Transverse colon (tissue), 4 donors: Measurements from ENCODE around the gene GAS2L1. TPM values are rescaled to one million over a fixed set of nuclear protein-coding genes. Genes with fewer than 3 reads are reported as not detected.

Experiments used
- DNase-seq: peaks from one replicate; pipeline ENCODE4 v3.0.0-alpha.2; 2019
- H3K27ac ChIP-seq, 4 donors: fragments of 200-600 bp; sonication (generic); 2 replicates each; pipeline ENCODE4 v1.5.1; 2016 to 2018; ENCODE audit warnings: inconsistent platforms in 4 of 4
- H3K27me3 ChIP-seq: fragments of 200-600 bp; sonication (generic); 2 replicates; pipeline ENCODE4 v1.5.1; 2017; ENCODE audit warnings: inconsistent platforms
- H3K36me3 ChIP-seq, 4 donors: fragments of 200-600 bp; sonication (generic); 2 replicates each; pipeline ENCODE4 v1.5.1; 2017 to 2019; ENCODE audit warnings: inconsistent platforms in 4 of 4
- H3K4me1 ChIP-seq, 4 donors: fragments of 200-600 bp; sonication (generic); 2 replicates each; pipeline ENCODE4 v1.5.1; 2017 to 2020; ENCODE audit warnings: inconsistent platforms in 4 of 4
- H3K4me3 ChIP-seq, 4 donors: fragments of 200-600 bp; sonication (generic); 1 replicate in 1 of 4; 2 replicates in 3 of 4; pipeline versions ENCODE4 v1.5.1 to v1.6.1; 2017 to 2019; ENCODE audit warnings: inconsistent platforms in 4 of 4
- H3K9me3 ChIP-seq, 2 donors: fragments of 200-600 bp; sonication (generic); 2 replicates each; pipeline ENCODE4 v1.5.1; 2017 to 2019; ENCODE audit warnings: inconsistent platforms in 2 of 2
- EP300 ChIP-seq: sonication (generic); formaldehyde crosslinking; IDR thresholded peaks from one replicate; pipeline ENCODE4 v1.6.1; 2017; ENCODE audit warnings: antibody characterized with exemption, low read depth
- POLR2A ChIP-seq: fragments of 450-650 bp; IDR thresholded peaks from one replicate; pipeline ENCODE4 v1.6.1; 2016; ENCODE audit warnings: antibody characterized with exemption, mild to moderate bottlenecking, moderate library complexity
- POLR2AphosphoS5 ChIP-seq, 3 donors: sonication (generic); formaldehyde crosslinking; IDR thresholded peaks; one replicate each; pipeline ENCODE4 v1.6.1; 2016; ENCODE audit warnings: antibody characterized with exemption in 3 of 3
- WGBS, 2 donors: methylation state at CpG; one replicate each; pipeline ENCODE4 v1.1.5; 2018; ENCODE audit warnings: low coverage in 1 of 2; 5-methylcytosine and 5-hydroxymethylcytosine counted together
- in situ Hi-C, 4 donors: fragments of 200-750 bp; cut with MboI; loops; one replicate each; pipeline versions ENCODE4 v1.15.0 to v1.15.1; 2017; ENCODE audit warnings: low sequenced_read_pairs in 3 of 4, low pct_ligation_motif_present in 1 of 4, low pct_unique_long_range_greater_than_20kb in 1 of 4
- intact Hi-C: fragments of 100-400 bp; cut with DNase I; formaldehyde crosslinking; loops from one replicate; pipeline ENCODE4 v1.15.1; 2023; ENCODE audit warnings: low total_unique reads
- total RNA-seq, 4 donors: library from RNA; depleted of rRNA; stranded (reverse); fragments of >200 nt; gene quantifications; one replicate each; pipeline ENCODE4 v1.1.0, GENCODE V29; 2016
- TF ChIP-seq, protein P1 (sequence below), 5 experiments: fragments of 200-600 bp in 3 of 5; fragments of 450-650 bp in 2 of 5; sonication (generic) in 3 of 5; IDR thresholded peaks; 1 replicate in 2 of 5; 2 replicates in 3 of 5; pipeline ENCODE4 v1.5.1; 2016 to 2017; ENCODE audit warnings: antibody characterized with exemption in 5 of 5, inconsistent platforms in 3 of 5, mild to moderate bottlenecking in 2 of 5, moderate library complexity in 1 of 5

GAS2L1 gene
- total RNA-seq, 4 donors from 2014 or later: 21.1 to 81.0 (median 43.6) TPM

DNA sequence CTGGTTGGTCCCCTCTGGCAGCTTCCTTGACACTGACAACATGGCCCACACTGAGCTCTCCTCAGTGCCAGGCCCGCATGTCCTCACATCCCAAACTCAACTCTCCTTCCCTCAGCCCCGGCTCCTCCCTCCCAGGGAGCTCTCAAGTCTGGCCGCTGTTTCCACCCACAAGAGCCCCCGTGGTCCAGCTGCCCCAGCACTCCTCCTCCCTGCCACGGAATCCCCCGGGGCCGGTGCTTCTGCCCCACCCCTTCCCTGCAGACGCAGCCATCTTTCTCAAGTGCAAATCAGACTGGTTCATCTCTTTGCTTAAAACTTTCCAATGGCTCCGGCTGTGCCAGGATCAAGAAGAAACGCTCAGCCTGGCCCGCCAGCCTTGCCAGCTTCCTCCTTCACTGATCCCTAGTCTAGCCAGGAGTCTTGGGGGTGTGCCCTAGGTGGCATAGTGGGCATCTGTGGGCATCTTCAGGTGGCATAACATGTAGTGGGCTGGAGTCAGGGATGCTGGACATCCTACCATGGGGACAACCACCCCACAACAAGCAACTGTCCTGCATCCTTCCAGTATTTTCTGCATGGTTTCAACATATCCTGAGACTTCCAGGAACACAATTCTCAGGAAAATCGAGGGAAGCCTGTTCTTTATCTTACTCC is 31.3 kb downstream of the GAS2L1 start:
- in situ Hi-C loops: no loop called here
- no peak for DNase-seq
- H3K4me1 ChIP-seq: no peaks in the 10 kb centered on the region
- 88 to 100% methylated on average over 3 to 12 of the region's 12 CpGs for WGBS, 2 donors
- TF ChIP-seq POLR2A: no peak
- TF ChIP-seq POLR2AphosphoS5 (IDR thresholded peaks at IDR 0.05): no peak
- TF ChIP-seq, protein P1, sequence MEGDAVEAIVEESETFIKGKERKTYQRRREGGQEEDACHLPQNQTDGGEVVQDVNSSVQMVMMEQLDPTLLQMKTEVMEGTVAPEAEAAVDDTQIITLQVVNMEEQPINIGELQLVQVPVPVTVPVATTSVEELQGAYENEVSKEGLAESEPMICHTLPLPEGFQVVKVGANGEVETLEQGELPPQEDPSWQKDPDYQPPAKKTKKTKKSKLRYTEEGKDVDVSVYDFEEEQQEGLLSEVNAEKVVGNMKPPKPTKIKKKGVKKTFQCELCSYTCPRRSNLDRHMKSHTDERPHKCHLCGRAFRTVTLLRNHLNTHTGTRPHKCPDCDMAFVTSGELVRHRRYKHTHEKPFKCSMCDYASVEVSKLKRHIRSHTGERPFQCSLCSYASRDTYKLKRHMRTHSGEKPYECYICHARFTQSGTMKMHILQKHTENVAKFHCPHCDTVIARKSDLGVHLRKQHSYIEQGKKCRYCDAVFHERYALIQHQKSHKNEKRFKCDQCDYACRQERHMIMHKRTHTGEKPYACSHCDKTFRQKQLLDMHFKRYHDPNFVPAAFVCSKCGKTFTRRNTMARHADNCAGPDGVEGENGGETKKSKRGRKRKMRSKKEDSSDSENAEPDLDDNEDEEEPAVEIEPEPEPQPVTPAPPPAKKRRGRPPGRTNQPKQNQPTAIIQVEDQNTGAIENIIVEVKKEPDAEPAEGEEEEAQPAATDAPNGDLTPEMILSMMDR (IDR thresholded peaks at IDR 0.05): no peak
- TF ChIP-seq EP300: no peak
- H3K27me3 ChIP-seq: no peaks in the 10 kb centered on the region
- intact Hi-C loops: no loop called here
- no peak overlapping the region for H3K27ac ChIP-seq
- H3K4me3 ChIP-seq: no peak overlapping the region
- peaks cover 0 to 51% (median 12%) of the 10 kb centered on the region in 4 donors for H3K36me3 ChIP-seq
- H3K9me3 ChIP-seq: no peaks in the 10 kb centered on the region

DNA sequence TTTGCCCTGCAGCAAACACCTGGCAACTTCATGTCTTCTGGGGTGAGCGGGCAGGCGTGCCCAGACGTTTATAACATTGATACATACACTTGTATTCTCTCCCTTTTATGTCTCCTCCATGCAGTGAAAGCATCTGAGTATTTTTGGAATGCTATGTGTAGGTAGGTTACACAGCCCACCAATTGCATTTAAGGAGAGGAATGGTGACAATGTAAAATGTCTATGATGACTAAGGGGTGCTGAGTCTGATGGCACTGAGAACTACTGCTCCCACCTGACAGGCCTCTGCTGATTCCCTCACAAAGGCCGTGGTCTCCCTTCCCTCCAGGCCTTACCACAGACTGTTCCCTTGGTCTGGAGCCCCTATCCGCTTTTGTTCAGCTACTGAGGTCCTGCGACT is 31.9 kb downstream of the GAS2L1 start:
- DNase-seq: no peak
- Histone ChIP-seq H3K27ac (no peak overlapping the region), H3K27me3 (no peaks in the 10 kb centered on the region), H3K9me3 (no peaks in the 10 kb centered on the region), H3K4me3 (no peak overlapping the region), H3K4me1 (no peaks in the 10 kb centered on the region), H3K36me3 (peaks cover 0 to 51% (median 12%) of the 10 kb centered on the region in 4 donors)
- WGBS, 2 donors: 87 to 88% methylated on average over 3 to 6 of the region's 6 CpGs
- intact Hi-C loops (no loop called here), in situ Hi-C loops (no loop called here)
- no peak for TF ChIP-seq POLR2AphosphoS5 (IDR thresholded peaks at IDR 0.05)
- no peak for TF ChIP-seq POLR2A
- TF ChIP-seq EP300: no peak
- TF ChIP-seq, protein P1 (IDR thresholded peaks at IDR 0.05): no peak

DNA sequence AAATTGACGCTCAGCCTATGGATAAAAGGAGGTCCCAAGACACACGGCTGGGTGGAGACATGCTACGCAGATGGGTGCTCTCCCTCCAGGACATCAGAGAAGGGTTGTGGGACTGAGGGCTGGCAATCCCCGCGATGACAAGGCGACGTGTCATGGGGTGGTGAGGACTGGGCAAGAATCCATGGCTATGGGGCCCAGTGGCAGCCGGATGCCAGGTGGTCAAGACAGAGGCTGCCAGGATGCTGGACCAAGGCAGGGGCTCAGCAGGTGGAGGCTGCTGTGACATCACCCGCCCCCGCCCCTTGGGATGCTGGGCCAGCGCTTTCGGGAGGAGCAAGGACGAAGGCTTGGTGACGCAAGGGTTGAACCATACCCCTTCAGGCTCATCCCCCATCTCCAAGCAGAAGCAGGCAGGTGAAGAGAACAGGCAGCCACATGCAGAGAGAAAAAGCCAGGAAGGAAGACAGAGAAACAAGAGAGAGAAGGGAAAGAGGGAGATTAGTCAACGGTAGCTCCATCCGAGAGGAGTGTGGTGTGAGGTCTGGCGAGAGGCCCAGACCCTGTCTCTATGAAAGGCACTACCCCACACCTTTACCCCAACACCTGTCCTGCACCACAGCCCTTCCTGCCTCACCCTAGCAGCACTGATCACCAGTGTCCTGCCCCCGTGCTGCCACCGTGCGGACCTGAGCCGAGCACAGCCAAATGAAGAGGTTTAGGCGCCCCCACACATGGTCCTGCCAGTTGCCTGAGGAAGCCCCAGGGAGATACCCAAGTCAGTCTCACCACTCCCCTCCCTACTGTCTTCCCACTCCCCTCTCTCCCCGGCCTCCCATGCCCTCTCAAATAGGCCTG is 33.2 kb downstream of the GAS2L1 start:
- DNase-seq: no peak
- Histone ChIP-seq H3K4me1 (peaks cover 0 to 1% (median 0%) of the 10 kb centered on the region in 4 donors), H3K27ac (no peak overlapping the region), H3K27me3 (no peaks in the 10 kb centered on the region), H3K9me3 (no peaks in the 10 kb centered on the region), H3K4me3 (no peak overlapping the region), H3K36me3 (peaks cover 0 to 50% (median 12%) of the 10 kb centered on the region in 4 donors)
- in situ Hi-C loops: no loop called here
- TF ChIP-seq POLR2A: no peak
- TF ChIP-seq POLR2AphosphoS5 (IDR thresholded peaks at IDR 0.05): no peak
- TF ChIP-seq, protein P1 (IDR thresholded peaks at IDR 0.05): no peak
- no peak for TF ChIP-seq EP300
- WGBS, 2 donors: 91 to 100% methylated on average over 2 to 23 of the region's 23 CpGs
- intact Hi-C loops: no loop called here

DNA sequence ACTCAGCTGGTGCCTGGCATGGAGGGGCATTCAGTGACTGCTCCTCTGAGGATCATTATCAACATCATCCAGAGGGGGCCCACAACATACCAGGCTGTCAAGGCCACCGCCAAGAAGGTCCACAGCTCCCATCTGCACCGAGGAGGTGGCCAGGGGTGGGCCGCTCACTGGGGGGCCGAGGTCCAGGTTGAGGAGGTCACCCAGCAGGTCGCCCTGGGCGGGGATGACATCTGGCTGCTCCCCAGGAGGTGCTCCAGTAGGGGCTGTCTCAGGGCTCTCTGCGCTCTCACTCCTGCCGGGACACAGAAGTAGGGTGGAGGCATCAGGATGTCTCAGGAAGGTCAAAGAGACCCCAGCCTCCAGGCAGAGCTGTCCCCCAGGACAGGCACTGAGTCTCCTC is 34.1 kb downstream of the GAS2L1 start:
- Histone ChIP-seq H3K27ac (no peak overlapping the region), H3K4me1 (peaks cover 0 to 5% (median 0%) of the 10 kb centered on the region in 4 donors), H3K36me3 (peaks cover 0 to 48% (median 12%) of the 10 kb centered on the region in 4 donors), H3K4me3 (no peak overlapping the region), H3K27me3 (no peaks in the 10 kb centered on the region), H3K9me3 (no peaks in the 10 kb centered on the region)
- DNase-seq: no peak
- in situ Hi-C loops: no loop called here
- 96% methylated on average over 8 of the region's 8 CpGs; no CpG with 5 or more reads in 1 of the 2 donors for WGBS, 2 donors
- TF ChIP-seq, protein P1 (IDR thresholded peaks at IDR 0.05): no peak
- TF ChIP-seq POLR2A: no peak
- no peak for TF ChIP-seq EP300
- TF ChIP-seq POLR2AphosphoS5 (IDR thresholded peaks at IDR 0.05): no peak
- intact Hi-C loops: no loop called here
